ENCODE measurements around the gene NHLRC2. TPM values are rescaled to one million over a fixed set of nuclear protein-coding genes. Genes with fewer than 3 reads are reported as not detected.

Gene NHLRC2
- total RNA-seq, 2 experiments from 2014 or later = 20.1 to 22.3 TPM

DNA sequence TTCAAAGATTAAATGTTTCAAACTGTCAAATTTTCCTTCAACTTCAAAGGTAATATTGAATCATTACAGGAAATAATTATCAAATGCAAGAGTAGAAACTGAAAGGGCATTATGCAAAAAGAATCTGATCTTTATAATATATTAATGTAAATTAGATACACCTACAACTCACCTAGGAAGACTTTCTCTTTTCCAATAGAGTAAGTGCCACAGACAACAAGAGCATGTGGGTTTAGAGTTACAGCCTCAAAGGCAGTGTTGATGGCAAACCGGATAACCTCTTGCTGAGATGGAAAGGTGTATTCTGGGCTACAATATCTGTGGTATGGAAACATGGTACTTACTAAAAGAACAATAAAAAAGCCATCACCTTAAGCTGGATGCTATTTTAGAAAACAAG, 12.3 kb upstream of the NHLRC2 start:
- no peak overlapping the region for H3K4me3 Mint-ChIP-seq
- H3K27me3 Mint-ChIP-seq = no peaks in the 10 kb centered on the region
- H3K36me3 Mint-ChIP-seq (ENCODE audit: low read depth) = peaks cover 37% of the 10 kb centered on the region
- intact Hi-C loops (cut with DNase I, micrococcal nuclease) = no loop called here
- no peaks in the 10 kb centered on the region for H3K9me3 Mint-ChIP-seq (ENCODE audit: low read depth)
- ChIA-PET POLR2A (no interaction called here), CTCF (no interaction called here)
- peaks cover 7% of the 10 kb centered on the region for H3K4me1 Mint-ChIP-seq
- no peak overlapping the region for H3K27ac Mint-ChIP-seq
- no peak for DNase-seq
- peak; percentile 33 for ATAC-seq

DNA sequence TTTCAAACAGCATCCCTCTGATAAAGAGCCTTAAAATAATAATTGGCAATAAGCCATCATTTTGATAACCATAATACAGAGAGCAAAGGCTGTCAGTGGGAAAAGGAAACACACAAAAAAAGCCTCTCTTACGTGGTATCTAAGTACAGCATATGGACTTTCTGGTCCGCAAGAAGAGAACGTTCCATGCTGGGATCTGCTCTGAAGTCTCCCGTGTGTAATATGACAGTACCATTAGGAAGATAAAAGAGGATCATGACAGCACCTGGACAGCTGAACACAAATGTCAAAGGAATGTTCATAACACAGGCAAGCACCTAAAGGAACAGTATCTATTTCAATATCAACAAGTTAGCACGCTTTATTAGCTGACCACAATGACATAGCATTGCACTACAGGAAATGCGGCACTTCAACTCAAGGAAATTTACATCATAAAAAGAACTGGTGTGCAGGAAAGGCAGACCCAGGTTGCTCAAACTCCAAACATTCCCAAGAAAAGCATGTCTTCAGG, 10.4 kb upstream of the NHLRC2 start:
- H3K27ac Mint-ChIP-seq = no peak overlapping the region
- no peak for DNase-seq
- ChIA-PET CTCF (interaction anchor here (1.0 kb wide), 1 partner anchor 13 kb away, joined by 3 read pairs; no protein-coding TSS in a partner anchor), POLR2A (no interaction called here)
- H3K9me3 Mint-ChIP-seq (ENCODE audit: low read depth) = no peaks in the 10 kb centered on the region
- peaks cover 17% of the 10 kb centered on the region for H3K4me1 Mint-ChIP-seq
- no peak overlapping the region for H3K4me3 Mint-ChIP-seq
- H3K36me3 Mint-ChIP-seq (ENCODE audit: low read depth) = peaks cover 43% of the 10 kb centered on the region
- no peak for ATAC-seq
- intact Hi-C loops (cut with DNase I, micrococcal nuclease) = no loop called here
- no peaks in the 10 kb centered on the region for H3K27me3 Mint-ChIP-seq

DNA sequence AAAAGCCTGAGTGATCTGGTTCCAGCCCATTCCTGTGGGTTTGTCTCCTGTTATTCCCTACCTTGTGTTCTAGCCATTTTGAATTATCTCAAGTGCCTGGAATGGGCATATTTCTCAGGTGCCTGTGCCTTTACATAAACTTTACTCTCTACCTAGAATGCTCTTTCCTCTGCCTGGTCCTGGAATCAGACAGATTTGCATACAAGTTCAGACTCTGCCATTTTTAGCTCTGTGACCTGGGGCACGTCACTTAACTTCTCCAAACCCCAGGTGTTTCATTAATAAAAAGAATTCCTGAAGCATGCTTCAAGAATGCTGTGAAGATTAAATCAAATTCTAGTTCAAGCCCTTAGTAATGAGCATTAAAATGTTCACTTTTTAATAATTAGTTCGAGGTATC, 8.4 kb upstream of the NHLRC2 start:
- Mint-ChIP-seq H3K36me3 (ENCODE audit: low read depth) (peaks cover 41% of the 10 kb centered on the region), H3K4me1 (peaks cover 27% of the 10 kb centered on the region), H3K27ac (no peak overlapping the region), H3K4me3 (no peak overlapping the region), H3K27me3 (no peaks in the 10 kb centered on the region), H3K9me3 (ENCODE audit: low read depth) (no peaks in the 10 kb centered on the region)
- ChIA-PET CTCF (interaction anchor here (0.6 kb wide), 1 partner anchor 711 kb away, joined by 5 read pairs; no protein-coding TSS in a partner anchor), POLR2A (no interaction called here)
- DNase-seq (no peak), ATAC-seq (no peak)
- intact Hi-C loops (cut with DNase I, micrococcal nuclease) = no loop called here

DNA sequence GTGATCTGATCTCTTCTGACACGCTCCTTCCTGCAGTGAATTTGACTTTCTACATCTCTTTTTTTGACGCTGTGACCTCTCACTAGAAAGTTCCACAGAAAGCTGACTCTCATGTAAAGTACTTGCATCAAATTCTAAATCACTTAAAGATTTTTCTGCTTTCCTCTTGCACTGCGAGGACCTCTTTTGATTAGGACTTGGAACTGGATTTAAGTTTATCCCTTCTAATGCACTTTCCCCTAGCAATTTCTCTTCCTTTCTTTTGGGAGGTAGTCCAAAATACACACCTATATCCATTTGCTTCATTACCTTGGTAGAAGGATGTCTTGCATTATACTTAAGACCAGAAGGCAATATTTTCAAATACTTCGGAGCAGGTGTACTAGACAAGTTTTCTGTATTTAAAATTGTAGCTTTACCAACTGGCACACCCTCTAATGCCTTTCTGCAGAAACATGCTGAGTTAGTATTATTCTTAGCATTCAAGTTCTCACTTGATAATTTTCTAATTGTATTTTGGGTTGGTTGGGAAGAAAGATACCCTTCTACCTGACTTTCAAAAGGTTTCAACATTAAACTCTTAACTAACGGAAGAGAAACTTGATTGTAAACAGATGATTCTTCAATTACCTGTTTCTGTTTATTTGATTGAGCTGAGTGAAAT, 5.2 kb upstream of the NHLRC2 start:
- DNase-seq = no peak

DNA sequence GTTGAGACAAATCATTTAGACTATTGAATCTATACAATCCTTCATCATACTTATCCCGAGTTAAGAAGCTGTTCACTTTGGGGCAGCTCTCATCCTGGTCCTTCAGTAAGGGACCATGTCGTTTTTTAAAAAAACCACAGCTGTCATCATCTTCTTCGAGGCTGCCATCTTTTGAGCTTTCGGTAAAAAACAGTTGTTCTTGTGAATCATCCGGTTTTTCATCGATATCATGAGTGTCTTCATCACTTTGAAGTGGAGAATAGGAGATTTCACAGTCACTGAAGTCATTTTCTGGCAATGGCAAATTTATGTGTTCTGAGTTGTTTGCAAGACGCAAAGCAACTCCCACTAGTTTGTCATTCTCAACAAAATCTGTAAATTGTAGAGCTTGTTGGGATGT, 4.5 kb upstream of the NHLRC2 start:
- Mint-ChIP-seq H3K4me3 (no peak overlapping the region), H3K27ac (no peak overlapping the region), H3K27me3 (no peaks in the 10 kb centered on the region), H3K9me3 (ENCODE audit: low read depth) (no peaks in the 10 kb centered on the region), H3K36me3 (ENCODE audit: low read depth) (peaks cover 32% of the 10 kb centered on the region), H3K4me1 (peaks cover 37% of the 10 kb centered on the region)
- DNase-seq (no peak), ATAC-seq (no peak)
- POLR2A ChIA-PET = no interaction called here
- intact Hi-C loops (cut with DNase I, micrococcal nuclease) = loop anchor here (5.0 to 10.0 kb wide), 5 partner anchors 53 to 1087 kb away; partner anchors contain the start of genes CCDC186 (in 1 of the 2) and TRUB1 (in 1 of the 2)
- CTCF ChIA-PET = interaction anchor here (0.8 to 1.0 kb wide), 3 partner anchors 8 to 209 kb away, joined by 3 to 5 read pairs (median 3); no protein-coding TSS in a partner anchor

More for the DNA sequence above, 5.2 kb upstream of the NHLRC2 start:
- no peak overlapping the region for H3K27ac Mint-ChIP-seq
- POLR2A ChIA-PET = no interaction called here
- CTCF ChIA-PET = interaction anchor here (0.8 to 1.0 kb wide), 2 partner anchors 9 to 210 kb away, joined by 3 to 5 read pairs; no protein-coding TSS in a partner anchor
- no peak overlapping the region for H3K4me3 Mint-ChIP-seq
- no peaks in the 10 kb centered on the region for H3K27me3 Mint-ChIP-seq
- peaks cover 37% of the 10 kb centered on the region for H3K4me1 Mint-ChIP-seq
- H3K9me3 Mint-ChIP-seq (ENCODE audit: low read depth) = no peaks in the 10 kb centered on the region
- H3K36me3 Mint-ChIP-seq (ENCODE audit: low read depth) = peaks cover 35% of the 10 kb centered on the region
- intact Hi-C loops (cut with DNase I, micrococcal nuclease) = no loop called here
- no peak for ATAC-seq

DNA sequence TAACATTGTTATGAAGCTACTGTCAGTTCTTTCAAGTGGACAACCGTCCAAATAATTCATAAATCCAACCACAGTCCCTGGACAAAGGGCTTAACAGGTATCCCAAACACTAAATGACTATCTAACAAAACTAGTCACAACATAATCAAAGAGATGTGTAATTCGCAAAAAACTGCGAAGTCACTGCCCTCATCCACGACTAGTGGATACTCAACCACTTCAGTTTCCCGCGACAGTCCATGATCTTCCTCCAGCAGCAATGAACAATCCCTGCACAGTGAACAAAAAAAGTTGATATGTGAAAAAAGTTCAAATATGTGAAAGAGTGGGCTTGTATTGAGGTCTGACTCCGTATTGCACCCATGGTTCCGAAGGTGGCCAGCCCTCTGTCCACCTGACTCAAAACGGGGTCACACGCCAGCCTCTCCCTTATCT, 866 bp upstream of the NHLRC2 start:
- Mint-ChIP-seq H3K9me3 (ENCODE audit: low read depth) (no peaks in the 10 kb centered on the region), H3K27me3 (no peaks in the 10 kb centered on the region), H3K27ac (peak overlapping the region; percentile 97), H3K4me1 (peaks cover 45% of the 10 kb centered on the region), H3K4me3 (peak overlapping the region; percentile 80), H3K36me3 (ENCODE audit: low read depth) (peaks cover 25% of the 10 kb centered on the region)
- ChIA-PET CTCF (no interaction called here), POLR2A (interaction anchor here (0.7 kb wide), 1 partner anchor 107 kb away, joined by 3 read pairs; no protein-coding TSS in a partner anchor)
- DNase-seq (no peak), ATAC-seq (no peak)
- intact Hi-C loops (cut with DNase I, micrococcal nuclease) = loop anchor here (1.0 to 10.0 kb wide), 9 partner anchors 56 to 1084 kb away; partner anchors contain the start of genes CCDC186 (in 2 of the 2), CASP7 (in 1 of the 2) and TRUB1 (in 1 of the 2)

DNA sequence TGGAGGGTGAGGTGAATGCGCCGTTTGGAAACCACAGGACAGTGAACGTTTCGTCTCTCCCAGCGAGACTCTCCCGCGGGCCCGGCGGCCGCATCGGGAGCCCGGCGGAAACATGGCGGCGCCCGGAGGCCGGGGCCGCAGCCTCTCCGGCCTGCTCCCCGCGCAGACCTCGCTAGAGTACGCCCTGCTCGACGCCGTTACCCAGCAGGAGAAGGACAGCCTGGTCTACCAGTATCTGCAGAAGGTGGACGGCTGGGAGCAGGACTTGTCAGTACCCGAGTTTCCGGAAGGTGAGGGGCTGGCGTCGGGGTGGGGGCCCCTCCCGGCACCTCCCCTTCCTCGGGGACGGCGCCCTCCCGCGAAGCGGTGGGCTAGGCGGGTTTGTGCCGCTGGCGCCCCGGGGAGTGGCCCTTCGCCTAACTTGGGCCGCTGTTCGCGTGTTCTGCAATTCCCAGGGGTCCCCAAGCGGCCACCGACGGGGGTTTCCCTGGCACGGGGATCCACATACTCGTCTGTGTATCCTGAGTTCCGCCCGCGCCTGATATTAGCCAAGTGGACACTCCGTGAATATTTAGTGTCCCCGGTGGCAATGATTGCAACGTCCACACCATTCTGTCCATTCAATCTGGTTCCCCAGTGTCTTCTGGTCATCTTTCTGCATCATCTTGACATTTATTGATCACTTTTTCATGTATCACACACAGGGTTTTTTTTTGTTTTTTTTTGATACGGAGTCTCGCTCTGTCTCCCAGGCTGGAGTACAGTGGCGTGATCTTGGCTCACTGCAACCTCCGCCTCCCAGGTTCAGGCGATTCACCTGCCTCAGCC, 514 bp downstream of the NHLRC2 start:
- peak overlapping the region; percentile 80 for H3K4me3 Mint-ChIP-seq
- CTCF ChIA-PET = no interaction called here
- peak overlapping the region; percentile 97 for H3K27ac Mint-ChIP-seq
- POLR2A ChIA-PET = no interaction called here
- no peaks in the 10 kb centered on the region for H3K27me3 Mint-ChIP-seq
- intact Hi-C loops (cut with DNase I, micrococcal nuclease) = loop anchor here (1.0 to 10.0 kb wide), 9 partner anchors 58 to 1082 kb away; partner anchors contain the start of genes CCDC186 (in 2 of the 2), CASP7 (in 1 of the 2) and TRUB1 (in 1 of the 2)
- DNase-seq (peak; percentile 67), ATAC-seq (peak; percentile 52)
- H3K4me1 Mint-ChIP-seq = peaks cover 34% of the 10 kb centered on the region
- no peaks in the 10 kb centered on the region for H3K9me3 Mint-ChIP-seq (ENCODE audit: low read depth)
- peaks cover 25% of the 10 kb centered on the region for H3K36me3 Mint-ChIP-seq (ENCODE audit: low read depth)

DNA sequence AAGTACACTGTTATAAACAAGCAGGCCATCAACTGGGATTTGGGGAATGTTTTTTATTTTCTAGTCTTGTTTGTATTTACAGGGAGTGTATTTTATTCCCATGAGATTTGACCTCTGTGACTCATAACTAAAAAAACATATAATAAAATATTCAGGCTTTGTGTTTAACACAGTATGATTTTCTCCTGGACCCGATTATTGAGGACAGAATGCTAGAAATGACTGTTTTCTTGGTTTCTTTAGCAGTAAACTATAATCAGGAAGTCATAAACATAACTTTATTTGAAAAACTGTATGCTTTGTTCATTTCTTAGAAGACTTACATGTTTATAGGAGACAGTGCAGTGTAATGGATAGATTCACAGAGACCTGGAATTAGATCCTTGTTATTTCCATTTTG, 2.1 kb downstream of the NHLRC2 start:
- intact Hi-C loops (cut with DNase I, micrococcal nuclease) = loop anchor here in 1 of 2 experiments (10.0 kb wide), 1 partner anchor 668 kb away; no protein-coding TSS in a partner anchor
- H3K4me1 Mint-ChIP-seq = peaks cover 30% of the 10 kb centered on the region
- DNase-seq (no peak), ATAC-seq (no peak)
- H3K27ac Mint-ChIP-seq = no peak overlapping the region
- H3K9me3 Mint-ChIP-seq (ENCODE audit: low read depth) = no peaks in the 10 kb centered on the region
- ChIA-PET CTCF (no interaction called here), POLR2A (no interaction called here)
- H3K36me3 Mint-ChIP-seq (ENCODE audit: low read depth) = peaks cover 34% of the 10 kb centered on the region
- H3K27me3 Mint-ChIP-seq = no peaks in the 10 kb centered on the region
- H3K4me3 Mint-ChIP-seq = no peak overlapping the region

DNA sequence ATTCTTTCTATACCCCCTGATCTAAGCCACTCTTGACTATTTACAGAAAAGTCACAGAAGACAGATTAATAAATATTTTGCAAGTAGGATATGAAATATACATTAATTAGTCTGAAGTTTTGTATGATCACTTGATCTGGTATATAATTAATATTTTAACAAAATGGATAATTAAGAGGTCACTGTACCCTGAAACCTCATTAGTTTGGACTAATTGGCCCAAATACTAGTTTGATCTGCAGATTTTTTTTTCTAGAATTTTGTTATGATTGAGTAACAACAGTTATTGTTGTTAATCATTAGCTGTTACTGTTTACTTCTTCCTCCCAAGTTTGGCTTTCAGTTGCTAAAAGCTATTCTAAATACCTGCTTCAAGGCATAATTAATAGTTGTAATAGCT, 2.7 kb downstream of the NHLRC2 start:
- DNase-seq (no peak), ATAC-seq (no peak)
- Mint-ChIP-seq H3K9me3 (ENCODE audit: low read depth) (no peaks in the 10 kb centered on the region), H3K36me3 (ENCODE audit: low read depth) (peaks cover 36% of the 10 kb centered on the region), H3K27ac (no peak overlapping the region), H3K27me3 (no peaks in the 10 kb centered on the region), H3K4me1 (peaks cover 27% of the 10 kb centered on the region), H3K4me3 (no peak overlapping the region)
- ChIA-PET CTCF (interaction anchor here (0.6 kb wide), 1 partner anchor 240 kb away, joined by 3 read pairs; no protein-coding TSS in a partner anchor), POLR2A (no interaction called here)
- intact Hi-C loops (cut with DNase I, micrococcal nuclease) = loop anchor here in 1 of 2 experiments (10.0 kb wide), 1 partner anchor 668 kb away; no protein-coding TSS in a partner anchor

DNA sequence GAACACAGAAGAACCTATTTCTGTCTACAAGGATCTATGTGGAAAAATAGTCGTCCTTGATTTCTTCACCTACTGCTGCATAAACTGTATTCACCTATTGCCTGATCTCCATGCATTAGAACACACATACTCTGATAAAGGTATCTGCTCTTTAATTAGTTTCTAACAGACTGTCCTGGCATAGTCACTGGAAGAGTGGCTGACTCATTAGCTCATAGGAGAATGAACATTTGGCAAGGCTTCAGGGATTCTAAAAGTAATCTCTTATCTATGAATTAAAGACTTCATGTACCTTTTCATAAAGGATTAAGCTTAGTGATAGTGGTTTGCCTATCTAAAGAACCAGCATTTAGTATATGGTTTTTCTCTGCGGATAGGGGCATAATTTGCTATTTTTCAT, 4.1 kb downstream of the NHLRC2 start:
- DNase-seq = no peak
- Mint-ChIP-seq H3K4me3 (no peak overlapping the region), H3K9me3 (ENCODE audit: low read depth) (no peaks in the 10 kb centered on the region), H3K36me3 (ENCODE audit: low read depth) (peaks cover 38% of the 10 kb centered on the region), H3K27me3 (no peaks in the 10 kb centered on the region), H3K4me1 (peaks cover 16% of the 10 kb centered on the region), H3K27ac (no peak overlapping the region)
- no peak for ATAC-seq
- CTCF ChIA-PET = interaction anchor here (0.7 to 1.4 kb wide), 3 partner anchors 9 to 600 kb away, joined by 3 to 5 read pairs (median 4); no protein-coding TSS in a partner anchor
- intact Hi-C loops (cut with DNase I, micrococcal nuclease) = loop anchor here in 1 of 2 experiments (10.0 kb wide), 1 partner anchor 666 kb away; no protein-coding TSS in a partner anchor
- POLR2A ChIA-PET = no interaction called here

DNA sequence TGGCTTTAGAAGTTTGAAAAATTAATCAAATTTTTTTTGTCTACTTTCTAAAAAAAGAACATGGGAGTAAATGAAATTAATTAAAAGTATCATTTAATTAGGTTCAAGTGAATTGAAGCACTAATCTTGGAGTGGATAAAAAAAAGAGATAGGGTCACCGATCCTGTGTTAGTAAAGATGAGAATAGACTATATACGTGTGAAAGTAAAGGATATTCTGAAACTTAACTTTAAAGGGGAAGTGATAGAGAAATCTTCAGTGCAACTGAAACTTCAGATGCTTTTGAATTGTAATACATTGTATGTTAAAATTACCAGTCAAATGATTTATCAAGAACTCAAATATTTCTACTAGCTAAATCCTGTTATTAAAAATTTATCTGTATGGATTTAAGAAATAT, 4.8 kb downstream of the NHLRC2 start:
- Mint-ChIP-seq H3K4me1 (peaks cover 13% of the 10 kb centered on the region), H3K4me3 (no peak overlapping the region), H3K9me3 (ENCODE audit: low read depth) (peaks cover 2% of the 10 kb centered on the region), H3K27me3 (no peaks in the 10 kb centered on the region), H3K27ac (no peak overlapping the region), H3K36me3 (ENCODE audit: low read depth) (peaks cover 44% of the 10 kb centered on the region)
- ChIA-PET CTCF (interaction anchor here (1.4 kb wide), 1 partner anchor 38 kb away, joined by 3 read pairs; no protein-coding TSS in a partner anchor), POLR2A (no interaction called here)
- DNase-seq = no peak
- no peak for ATAC-seq
- intact Hi-C loops (cut with DNase I, micrococcal nuclease) = loop anchor here in 1 of 2 experiments (10.0 kb wide), 1 partner anchor 666 kb away; no protein-coding TSS in a partner anchor
